K562 (cell line): ENCODE measurements around the gene DIP2B. TPM values are rescaled to one million over a fixed set of nuclear protein-coding genes. Genes with fewer than 3 reads are reported as not detected.
"Not testable (repeated sequence)": the region's sequence is repeated elsewhere in the genome, so short reads cannot be mapped to it uniquely, and the experiment has no call there.

Experiments
- ATAC-seq: fragments of 200-7000 bp; cut with Tn5 transposase; 3 replicates; pipeline ENCODE4 v1.9.1; 2020; ENCODE audit warnings: moderate library complexity
- BruUV-seq: library from RNA; stranded (reverse); fragments of 400-500 nt; replicated peaks from 2 replicates; lab custom pipeline; 2021; lab: Mats Ljungman, UMichigan
- CTCF ChIA-PET: fragments of 300-600 bp; formaldehyde crosslinking; extraction: SDS; loops from one replicate; lab custom pipeline; 2021; ENCODE audit warnings: low intra/inter-chr PET ratio; lab: Yijun Ruan, JAX
- POLR2A ChIA-PET: fragments of 300-600, 350-650 bp; sonication (Branson Sonifier 250); formaldehyde crosslinking; extraction: SDS; loops from one replicate; lab custom pipeline; 2021; ENCODE audit warnings: antibody characterized with exemption, inconsistent platforms; lab: Yijun Ruan, JAX
- DNase-seq, 4 experiments: peaks; one replicate each; pipeline versions ENCODE4 v3.0.0 to v3.0.0-alpha.2; 2011 to 2018; ENCODE audit warnings: low spot score in 3 of 4, mixed read lengths in 3 of 4; ENCODE audit errors: extremely low read depth in 1 of 4
- FAIRE-seq: peaks from 2 replicates; lab custom pipeline; 2011; peaks lifted over from hg19 to GRCh38; lab: Jason Lieb, UNC
- H2AFZ ChIP-seq: 2 replicates; pipeline ENCODE4 v1.6.0; 2011; ENCODE audit warnings: low read depth, low read length, control low read depth, inconsistent platforms
- H3K27ac ChIP-seq: fragments of 200-600 bp; 3 replicates; pipeline ENCODE4 v1.8.0; 2011; ENCODE audit warnings: low read depth, mild to moderate bottlenecking, control low read depth, inconsistent platforms, low read length, moderate library complexity, mixed read lengths; ENCODE audit errors: extremely low read depth
- H3K27me3 ChIP-seq, 2 experiments: fragments of 300-600 bp in 1 of 2; 2 replicates in 1 of 2; 3 replicates in 1 of 2; pipeline versions ENCODE4 v1.6.0 to v1.8.0; 2011; ENCODE audit warnings: inconsistent platforms in 2 of 2, low read length in 2 of 2, mild to moderate bottlenecking in 1 of 2, mixed read lengths in 1 of 2, moderate library complexity in 1 of 2; ENCODE audit not compliant: control insufficient read depth in 2 of 2, insufficient read depth in 2 of 2
- H3K36me3 ChIP-seq: fragments of 300-600 bp; 3 replicates; pipeline ENCODE4 v1.8.0; 2011; ENCODE audit warnings: mild to moderate bottlenecking, low read length, inconsistent platforms; ENCODE audit not compliant: control insufficient read depth, insufficient read depth
- H3K4me1 ChIP-seq, 2 experiments: fragments of 200-600 bp in 1 of 2; replicated peaks in 1 of 2; 2 replicates in 1 of 2; 3 replicates in 1 of 2; pipeline versions ENCODE4 v1.5.1 to v1.8.0; 2011; ENCODE audit warnings: inconsistent platforms in 2 of 2, low read length in 2 of 2, mild to moderate bottlenecking in 1 of 2, mixed read lengths in 1 of 2, moderate library complexity in 1 of 2; ENCODE audit not compliant: control insufficient read depth in 2 of 2, insufficient read depth in 2 of 2
- H3K4me2 ChIP-seq: 2 replicates; pipeline ENCODE4 v1.6.1; 2011; ENCODE audit warnings: low read length, control low read depth, inconsistent platforms, mixed read lengths; ENCODE audit not compliant: insufficient read depth
- H3K4me3 ChIP-seq: fragments of 200-600 bp; sonication (generic), shearing (Covaris generic); 2 replicates; pipeline ENCODE4 v1.5.1; 2016; ENCODE audit warnings: control low read depth, inconsistent platforms
- H3K79me2 ChIP-seq: fragments of 200-600 bp; 3 replicates; pipeline ENCODE4 v1.8.0; 2011; ENCODE audit warnings: low read length, inconsistent platforms; ENCODE audit not compliant: control insufficient read depth, insufficient read depth
- H3K9ac ChIP-seq, 2 experiments: 2 replicates each; pipeline versions ENCODE4 v1.6.0 to v1.6.1; 2011; ENCODE audit warnings: low read depth in 2 of 2, low read length in 2 of 2, control low read depth in 1 of 2, inconsistent platforms in 1 of 2, mild to moderate bottlenecking in 1 of 2, mixed read lengths in 1 of 2; ENCODE audit not compliant: insufficient read depth in 1 of 2
- H3K9me1 ChIP-seq: one replicate; pipeline ENCODE4 v1.6.0; 2011; ENCODE audit warnings: inconsistent platforms, mild to moderate bottlenecking, low read length, moderate library complexity; ENCODE audit not compliant: control insufficient read depth, insufficient read depth
- H3K9me3 ChIP-seq: replicated peaks from 2 replicates; pipeline ENCODE4 v1.5.1; 2011; ENCODE audit warnings: low read depth, low read length, inconsistent platforms; ENCODE audit not compliant: control insufficient read depth, insufficient read depth
- H4K20me1 ChIP-seq: replicated peaks from 2 replicates; pipeline ENCODE4 v1.6.1; 2011; ENCODE audit warnings: low read length, inconsistent platforms, mixed read lengths; ENCODE audit not compliant: control insufficient read depth, insufficient read depth
- FOSL1 ChIP-seq: fragments of 200-800 bp; sonication (Bioruptor generic); conservative IDR thresholded peaks from 2 replicates; pipeline ENCODE4 v1.6.1; 2016; ENCODE audit warnings: missing genetic modification characterization, missing compliant biosample characterization
- KDM1A ChIP-seq, 2 experiments: fragments of 450-650 bp; IDR thresholded peaks; 2 replicates each; pipeline ENCODE4 v1.6.1; 2016; ENCODE audit warnings: mild to moderate bottlenecking in 2 of 2
- ZNF445 ChIP-seq: fragments of 250-450 bp; sonication (Bioruptor Pico); IDR thresholded peaks from 2 replicates; pipeline ENCODE4 v1.4.0; 2020; ENCODE audit warnings: low read depth, mild to moderate bottlenecking, moderate library complexity
- WGBS: fragments of 100-300 bp; shearing (Covaris generic); methylation state at CpG from one replicate; pipeline ENCODE4 v1.1.6; 2016; ENCODE audit warnings: low coverage, mixed read lengths; ENCODE audit not compliant: insufficient coverage; ENCODE audit errors: missing lambda C conversion rate; 5-methylcytosine and 5-hydroxymethylcytosine counted together
- in situ Hi-C: fragments of 300-500 bp; cut with MboI; formaldehyde crosslinking; loops from 4 replicates; pipeline ENCODE4 v1.15.0; 2018; ENCODE audit warnings: inconsistent platforms, mixed read lengths
- intact Hi-C: fragments of 100-400 bp; cut with micrococcal nuclease; formaldehyde crosslinking; loops from 2 replicates; pipeline ENCODE4 v1.14.2; 2022
- polyA plus RNA-seq, 8 experiments: library from polyadenylated mRNA; depleted of rRNA in 4 of 8; stranded (reverse) in 5 of 8; unstranded in 3 of 8; fragments of >200 nt; fragmentation: Nextera tagmentation in 2 of 8; fragmentation: Illumina TruSeq in 1 of 8; extraction: Ambion mirVana in 2 of 8; extraction: Trizol in 1 of 8; gene quantifications; 2 replicates each; pipeline versions ENCODE4 v1.2.1 to v1.2.3, GENCODE V29; 2011 to 2014; ENCODE audit warnings: inconsistent platforms in 1 of 8, missing spikeins in 1 of 8
- total RNA-seq, 7 experiments: library from RNA; depleted of rRNA in 6 of 7; stranded (reverse); fragments of >200 nt in 6 of 7; fragmentation: Illumina TruSeq in 2 of 7; extraction: Trizol in 2 of 7; gene quantifications; 2 replicates each; pipeline versions ENCODE4 v1.2.1 to v1.2.3, GENCODE V29; 2011 to 2021; ENCODE audit warnings: low replicate concordance in 1 of 7
- TF ChIP-seq, protein P1 (sequence below), 2 experiments: fragments of 450-650 bp in 1 of 2; sonication (generic) in 1 of 2; formaldehyde crosslinking in 1 of 2; IDR thresholded peaks in 1 of 2; conservative IDR thresholded peaks in 1 of 2; 2 replicates each; pipeline versions ENCODE4 v1.6.1 to v1.8.1; 2016 to 2023; ENCODE audit warnings: mild to moderate bottlenecking in 2 of 2, moderate library complexity in 2 of 2, inconsistent platforms in 1 of 2, missing genetic modification reagents in 1 of 2

DIP2B gene
- total and polyA plus RNA-seq, 9 of the 15 experiments (the other 6 are each of a cell fraction or from before 2014, with no cell fraction given): 4.6 to 26.1 (median 18.8) TPM

- H3K27me3 ChIP-seq, H2AFZ ChIP-seq, H3K4me3 ChIP-seq, CTCF ChIA-PET, H3K9ac ChIP-seq, in situ Hi-C loops, H3K9me3 ChIP-seq, H3K27ac ChIP-seq, H4K20me1 ChIP-seq, H3K9me1 ChIP-seq, DNase-seq, BruUV-seq, ATAC-seq, intact Hi-C loops, FAIRE-seq, H3K4me2 ChIP-seq: not testable (repeated sequence)
- POLR2A ChIA-PET: interaction anchor here (1.1 kb wide), 1 partner anchor 9 kb away, joined by 4 read pairs; no protein-coding TSS in a partner anchor
- Histone ChIP-seq H3K36me3 (peaks cover 19% of the 10 kb centered on the region; the same call in 2 of the 3 replicates), H3K79me2 (peaks cover 61% of the 10 kb centered on the region), H3K4me1 (peaks cover 24 to 31% of the 10 kb centered on the region in 2 experiments)
- 56% methylated on average over 7 of the region's 7 CpGs for WGBS
- TF ChIP-seq FOSL1 (tag) (peak; percentile 49), ZNF445 (0 out of 2 replicates have a peak, but pooled peaks have one; percentile 35), KDM1A (IDR thresholded peaks at IDR 0.05) (peak; percentile 26 to 53; a peak in 2 of 4 replicates)
- TF ChIP-seq, protein P1, sequence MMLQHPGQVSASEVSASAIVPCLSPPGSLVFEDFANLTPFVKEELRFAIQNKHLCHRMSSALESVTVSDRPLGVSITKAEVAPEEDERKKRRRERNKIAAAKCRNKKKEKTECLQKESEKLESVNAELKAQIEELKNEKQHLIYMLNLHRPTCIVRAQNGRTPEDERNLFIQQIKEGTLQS (IDR thresholded peaks at IDR 0.05): peak; percentile 39; the same call in 1 of the 2 replicates
- TF ChIP-seq, protein P1 (CRISPR knock-in tag; conservative IDR thresholded peaks at IDR 0.05): not testable (repeated sequence)
Observed at GRCh38 chr12:50556796-50557195, 52.0 kb downstream of the DIP2B start.
